Activated T-cell treated with anti-CD3 and anti-CD28 coated beads, Interleukin-2, amount 50 U/mL, for 48 hours (primary cell): Measurements from ENCODE around the gene HIVEP1.

Experiments used
- DNase-seq, 2 experiments: peaks; one replicate each; pipeline ENCODE4 v3.0.0-alpha.2; 2020

The HIVEP1 gene

DNA sequence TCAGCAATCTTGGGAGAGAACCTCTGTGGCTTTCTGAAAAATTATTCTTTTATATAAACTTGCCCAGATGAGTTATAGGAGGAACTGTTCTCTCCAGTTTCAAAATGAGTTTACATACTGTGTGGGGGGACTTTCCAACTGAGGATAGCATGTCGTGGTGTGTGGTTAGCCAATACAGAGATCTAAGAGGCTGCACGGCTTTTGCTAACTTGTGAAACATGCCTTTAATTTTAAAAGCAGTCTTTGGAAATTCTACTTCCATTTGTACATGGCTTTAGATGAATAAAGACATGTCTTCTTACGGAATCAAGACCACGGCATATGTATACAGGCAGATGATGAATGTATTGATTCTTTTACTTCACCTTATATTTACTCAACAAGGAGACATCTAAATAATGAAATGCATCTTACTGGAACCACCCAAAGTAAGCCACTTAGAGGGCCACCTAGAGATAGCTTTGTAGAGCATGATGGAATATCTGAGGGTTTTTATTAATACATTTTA, 39.8 kb downstream of the HIVEP1 start:
- DNase-seq: peak in 1 of 2 experiments; percentile 46

DNA sequence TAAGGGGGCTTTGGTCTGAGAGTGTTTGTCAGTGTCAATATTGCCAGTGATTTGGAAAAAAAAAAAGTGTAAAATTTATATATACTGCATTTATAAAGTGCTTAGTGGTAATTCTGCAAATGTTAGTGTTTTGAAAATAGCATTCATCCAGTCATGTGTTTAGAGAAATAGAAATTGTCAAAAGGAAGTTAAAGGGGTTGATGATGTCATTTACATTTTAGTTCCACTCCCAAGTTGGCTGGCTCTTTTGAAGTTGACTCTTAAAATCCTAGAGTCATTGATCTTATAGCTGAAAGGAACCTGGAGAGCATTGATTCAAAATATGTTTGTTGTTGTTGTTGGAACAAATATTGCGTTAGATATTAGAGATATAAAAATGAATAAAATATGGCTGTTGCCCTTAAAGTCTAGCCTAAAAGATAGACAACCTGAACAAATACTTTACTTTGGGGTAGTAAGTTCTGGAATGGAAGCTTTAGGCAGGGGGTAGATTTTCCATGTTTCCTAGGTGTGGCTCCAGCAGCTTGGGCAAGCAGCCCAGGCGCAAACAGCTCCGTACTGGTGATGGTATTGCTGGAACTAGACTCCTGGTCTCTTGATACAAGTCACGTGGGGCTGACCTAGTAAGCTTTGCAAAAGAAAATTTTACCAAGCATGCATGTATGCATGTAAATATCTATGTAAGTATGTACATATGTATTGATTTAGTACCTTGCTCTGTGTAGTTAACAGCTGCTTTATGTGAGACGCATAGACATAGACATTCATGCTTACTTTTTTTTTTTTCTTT, 46.3 kb downstream of the HIVEP1 start:
- no peak for DNase-seq

DNA sequence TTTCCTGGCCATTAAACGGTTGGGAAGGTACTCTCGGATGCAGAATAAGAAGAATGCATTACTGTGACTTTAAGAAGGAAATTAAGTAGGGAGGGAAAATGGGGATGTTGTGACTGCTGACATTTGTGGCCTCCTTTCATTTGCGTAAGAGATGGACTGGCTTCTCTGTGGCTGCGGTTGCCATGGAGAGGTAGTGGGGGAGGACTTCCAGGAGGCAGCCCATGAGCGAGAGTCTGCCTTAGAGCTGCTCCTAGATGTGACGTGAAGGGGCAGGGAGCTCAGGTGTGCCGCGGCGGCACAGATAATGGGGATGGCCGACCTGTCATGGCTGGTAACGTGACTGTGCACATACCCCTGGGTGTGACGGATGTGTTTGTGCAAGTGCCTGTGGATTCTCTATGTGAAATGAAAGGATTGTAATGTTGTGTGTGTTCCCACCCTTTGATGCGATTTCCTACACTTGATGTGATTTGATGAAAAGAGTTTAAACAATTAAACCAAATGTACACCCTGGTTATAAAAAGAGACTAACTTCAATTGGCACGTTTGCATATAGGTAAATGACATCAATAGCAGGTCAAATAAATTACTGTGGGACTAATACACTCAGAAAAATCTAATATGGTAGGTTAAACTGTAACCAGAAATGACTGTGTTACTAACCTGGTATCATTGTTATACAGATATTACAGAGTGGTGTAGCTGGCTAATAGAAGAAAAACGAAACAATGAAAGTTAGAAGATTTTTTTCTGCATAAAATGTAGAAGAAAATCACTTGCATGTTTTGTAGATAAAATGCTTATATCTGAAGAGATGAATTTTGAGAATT, 48.9 kb downstream of the HIVEP1 start:
- peak; percentile 74 to 78 for DNase-seq

DNA sequence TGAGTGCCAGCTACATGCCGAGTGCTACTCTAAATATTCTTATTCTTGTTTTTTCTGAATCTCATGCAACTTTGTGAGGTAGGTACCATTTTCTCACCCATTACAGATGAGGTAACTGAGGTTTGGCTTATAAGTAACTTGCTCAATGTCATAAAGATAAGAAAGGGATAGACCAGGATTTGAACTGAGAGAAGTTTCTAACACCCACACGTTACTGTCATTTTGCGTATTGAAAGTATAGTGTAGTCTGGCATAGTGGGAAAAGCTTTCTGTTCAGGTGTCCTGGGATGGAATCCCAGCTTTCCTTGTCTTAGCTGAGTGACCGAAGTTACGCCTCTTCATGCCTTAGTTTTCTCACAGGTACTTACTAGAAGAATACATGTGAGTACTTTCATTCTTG, 50.5 kb downstream of the HIVEP1 start:
- DNase-seq: no peak

DNA sequence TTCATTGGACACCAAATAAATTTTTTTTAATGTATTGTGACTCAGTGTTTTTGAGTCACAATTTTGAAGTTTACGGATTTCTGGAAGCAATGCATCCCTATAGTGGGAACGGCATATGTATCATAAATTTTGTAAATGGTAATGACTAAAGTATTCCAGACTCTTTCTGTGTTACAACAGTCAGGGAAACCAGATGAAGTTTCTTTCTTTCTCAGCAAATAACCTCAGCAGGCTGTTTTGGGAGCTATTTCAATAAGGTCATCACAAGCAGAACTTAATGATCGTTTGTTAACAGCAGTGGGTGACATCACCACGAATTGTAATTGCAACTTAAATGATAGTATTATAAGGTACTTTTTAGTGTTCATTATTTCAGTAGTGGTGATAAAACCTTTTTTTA, 52.0 kb downstream of the HIVEP1 start:
- DNase-seq: no peak

DNA sequence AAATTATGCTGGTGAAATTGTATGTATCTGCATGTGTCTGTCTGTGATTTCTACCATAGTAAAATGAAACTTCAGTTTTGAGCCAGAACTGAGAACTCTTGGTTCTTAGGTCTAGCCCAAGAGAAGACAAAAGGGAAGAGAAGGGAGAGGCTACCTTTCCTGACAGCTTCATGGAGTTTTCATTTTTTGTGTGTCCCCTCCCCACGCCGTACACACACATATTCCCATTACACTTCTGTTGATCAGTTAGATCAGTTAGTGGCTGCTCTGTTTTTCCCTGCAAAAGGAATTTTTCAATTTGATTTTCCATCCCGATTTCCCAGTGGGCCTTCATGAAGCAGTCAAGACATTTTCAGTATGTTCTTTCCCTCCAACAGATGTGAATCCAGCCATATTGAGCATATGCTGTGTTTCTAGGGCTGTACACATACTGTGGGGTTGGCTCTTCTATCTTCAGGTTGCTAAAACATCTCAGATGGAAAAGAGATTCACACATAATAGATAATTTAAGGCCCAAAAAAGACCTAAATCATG, 52.5 kb downstream of the HIVEP1 start:
- DNase-seq: no peak

DNA sequence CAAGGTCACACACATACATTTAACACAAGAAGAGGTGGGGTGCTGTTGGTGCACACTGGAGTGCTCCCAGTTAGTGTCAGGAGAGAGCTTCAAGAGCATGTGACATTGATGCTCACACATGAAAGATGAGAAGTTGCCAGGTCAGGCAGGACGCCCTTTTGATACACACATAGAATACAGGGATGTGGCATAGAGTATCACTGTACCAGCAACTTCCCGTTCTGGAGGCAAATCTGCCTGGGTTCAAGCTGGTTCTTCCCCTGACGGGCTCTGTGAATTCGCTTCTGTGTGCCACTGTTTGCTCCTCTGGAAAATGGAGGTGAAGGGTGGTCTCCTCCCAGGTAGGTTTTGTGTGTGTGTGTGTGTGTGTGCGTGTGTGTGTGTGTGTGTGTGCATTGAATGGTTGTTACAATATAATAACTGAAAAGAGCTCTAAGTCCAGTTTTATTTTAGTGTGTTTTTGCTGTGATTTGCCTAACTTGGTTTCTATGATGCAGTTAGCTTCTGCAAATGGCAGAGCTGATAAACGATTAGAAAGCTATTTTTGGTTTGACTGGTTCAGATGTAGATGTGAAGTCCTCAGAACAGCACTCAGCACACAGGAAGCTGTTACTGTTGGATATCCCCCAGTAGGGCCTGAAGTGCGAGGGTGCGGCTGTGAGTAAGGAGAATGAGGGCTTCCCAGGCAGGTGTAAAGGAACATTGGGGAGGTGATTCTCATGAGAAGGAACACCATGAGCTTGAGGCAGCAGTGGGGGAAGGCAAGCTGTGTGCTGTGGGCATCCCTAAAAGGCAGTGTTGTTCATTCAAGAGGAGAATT, 53.4 kb downstream of the HIVEP1 start:
- DNase-seq: no peak

DNA sequence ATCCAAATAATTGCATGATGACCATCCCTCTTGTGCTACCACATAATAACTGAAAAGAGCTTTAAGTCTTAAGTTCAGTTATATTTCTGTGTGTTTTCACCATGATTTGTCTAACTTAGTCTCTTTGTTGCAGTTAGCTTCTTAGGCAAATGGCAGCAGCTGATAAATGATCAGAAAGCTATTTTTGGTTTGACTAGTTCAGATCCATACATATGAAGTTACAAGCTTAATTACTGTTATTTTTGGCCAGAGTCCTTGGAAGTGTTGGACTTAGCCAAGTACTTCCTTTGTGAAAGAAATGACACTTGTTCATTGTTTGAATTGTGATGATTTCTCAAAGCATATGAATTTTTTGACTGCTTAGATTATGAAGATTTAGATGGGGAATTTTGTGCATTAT, 54.2 kb downstream of the HIVEP1 start:
- no peak for DNase-seq

DNA sequence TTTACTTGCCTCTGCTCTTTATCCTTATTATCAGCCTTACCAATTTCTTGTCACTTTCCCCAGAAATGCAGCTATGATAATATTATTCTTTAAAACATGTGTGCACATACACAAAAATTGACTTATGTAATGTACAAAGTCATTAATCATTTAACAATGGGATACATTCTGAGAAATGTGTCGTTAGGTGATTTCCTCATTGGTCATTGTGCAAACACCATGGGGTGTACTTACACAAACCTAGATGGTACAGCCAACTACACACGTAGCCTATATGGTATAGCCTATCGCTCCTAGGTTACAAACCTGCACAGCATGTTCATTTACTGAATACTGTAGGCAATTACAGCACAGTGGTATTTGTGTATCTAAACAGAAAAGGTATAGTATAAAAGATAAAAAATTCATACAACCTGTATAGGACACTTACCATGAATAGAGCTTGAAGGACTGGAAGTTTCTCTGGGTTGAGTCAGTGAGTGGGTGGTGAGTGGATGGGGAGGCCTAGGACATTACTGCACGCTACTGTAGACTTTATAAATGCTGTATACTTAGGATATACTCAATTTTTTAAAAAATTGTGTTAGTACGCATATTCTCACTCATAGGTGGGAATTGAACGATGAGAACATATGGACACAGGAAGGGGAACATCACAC, 56.9 kb downstream of the HIVEP1 start:
- DNase-seq: no peak

DNA sequence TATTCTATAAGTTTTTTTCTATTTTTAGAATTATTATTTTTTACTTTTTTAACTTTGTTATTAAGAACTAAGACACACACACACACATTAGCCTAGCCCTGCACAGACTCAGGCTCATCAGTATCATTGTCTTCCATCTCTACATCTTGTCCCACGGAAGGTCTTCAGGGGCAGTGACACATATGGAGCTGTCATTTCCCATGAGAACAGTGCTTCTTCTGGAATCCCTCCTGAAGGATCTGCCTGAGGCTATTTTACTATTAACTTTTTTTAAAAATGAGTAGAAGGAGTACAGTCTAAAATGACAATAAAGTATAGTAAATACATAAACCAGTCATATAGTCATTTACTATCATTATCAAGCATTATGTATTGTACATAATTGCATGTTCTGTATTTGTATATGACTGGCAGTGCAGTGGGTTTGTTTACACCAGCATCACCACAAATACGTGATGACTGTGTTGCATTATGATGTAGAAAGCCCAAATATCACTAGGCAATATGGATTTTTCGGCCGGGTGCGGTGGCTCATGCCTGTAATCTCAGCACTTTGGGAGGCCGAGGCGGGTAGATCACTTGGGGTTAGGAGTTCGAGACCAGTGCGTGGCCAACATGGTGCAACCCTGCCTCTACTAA, 57.9 kb downstream of the HIVEP1 start:
- DNase-seq: no peak

DNA sequence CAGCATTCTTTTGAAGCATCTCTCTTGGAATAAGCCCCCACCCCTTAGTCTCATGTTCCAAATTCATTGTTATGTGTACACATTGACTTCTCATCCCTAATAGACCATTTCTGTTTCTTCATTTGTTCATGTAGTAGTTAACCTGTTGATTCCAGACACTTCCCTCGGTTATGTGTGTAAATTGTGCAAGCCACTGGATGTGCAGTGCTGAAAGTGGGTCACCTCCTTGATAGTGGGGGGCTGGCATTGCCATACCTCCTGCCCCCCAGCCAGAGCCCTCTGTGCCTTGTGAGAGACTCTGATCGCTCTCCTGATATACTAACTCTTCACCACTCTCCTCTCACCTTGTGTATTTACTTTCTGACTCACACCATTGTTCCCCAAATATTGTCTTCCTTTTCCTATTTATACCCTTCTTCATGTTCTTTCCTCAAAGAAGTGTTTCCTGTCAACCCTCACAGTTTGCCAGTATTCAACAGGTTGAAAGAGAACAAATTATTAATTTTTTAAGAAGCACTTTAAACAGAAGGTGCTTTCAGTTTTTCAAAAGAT, 59.0 kb downstream of the HIVEP1 start:
- DNase-seq: no peak

DNA sequence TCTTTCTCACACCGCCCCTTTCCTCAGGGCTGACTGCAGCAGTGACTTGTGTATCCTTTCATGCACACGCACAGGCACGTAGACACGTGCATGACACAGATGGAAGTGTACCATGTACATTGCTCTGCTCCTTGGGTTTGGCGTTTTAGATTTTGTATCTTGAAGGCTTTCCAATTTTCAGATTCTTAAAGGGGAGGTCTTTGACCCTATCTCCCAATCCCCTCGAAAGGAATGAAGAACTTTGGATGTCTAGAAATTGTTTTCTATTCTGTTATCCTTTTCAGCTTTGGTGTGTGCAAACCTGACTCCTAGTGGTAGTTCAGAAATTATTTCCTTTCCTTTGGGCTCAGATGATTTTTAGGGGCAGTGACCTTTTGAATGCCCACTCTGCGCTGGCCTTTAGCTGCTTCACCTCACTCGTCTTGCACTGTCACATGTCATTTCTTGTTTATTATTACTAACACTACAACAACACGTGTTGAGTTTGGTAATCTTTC, 63.0 kb downstream of the HIVEP1 start:
- DNase-seq: no peak

DNA sequence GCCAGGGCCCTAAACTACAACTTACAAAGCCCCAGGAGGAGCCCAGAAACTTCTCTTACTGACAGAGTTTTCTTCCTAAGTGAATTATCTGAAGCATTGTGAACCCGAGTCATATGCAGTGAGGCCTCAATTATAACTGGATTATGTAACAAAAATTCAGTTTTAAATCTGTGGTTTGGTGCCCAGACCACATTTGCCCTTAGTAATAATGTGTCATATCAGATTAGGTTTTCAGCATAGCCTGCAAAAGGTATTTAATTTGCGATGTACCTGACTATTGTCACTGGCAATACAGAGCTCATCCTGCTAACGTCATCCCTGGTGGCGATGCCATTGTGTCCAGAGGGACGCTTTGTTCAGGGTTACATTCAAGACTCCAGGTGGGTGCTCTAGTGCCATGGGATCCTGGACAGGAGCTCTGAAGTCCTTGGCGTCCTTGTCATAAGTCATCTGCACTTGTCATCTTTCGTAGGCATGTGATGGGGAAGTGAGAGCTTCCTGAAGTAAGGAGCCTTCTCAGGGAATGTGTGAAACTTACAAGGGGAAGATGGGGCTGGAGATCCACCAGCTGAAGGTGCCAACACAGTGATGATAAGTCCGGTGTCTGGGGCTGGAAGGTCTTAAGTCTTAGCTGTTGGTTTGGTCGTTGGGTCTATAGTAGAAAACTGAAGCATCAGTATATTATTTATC, 65.1 kb downstream of the HIVEP1 start:
- DNase-seq: no peak

DNA sequence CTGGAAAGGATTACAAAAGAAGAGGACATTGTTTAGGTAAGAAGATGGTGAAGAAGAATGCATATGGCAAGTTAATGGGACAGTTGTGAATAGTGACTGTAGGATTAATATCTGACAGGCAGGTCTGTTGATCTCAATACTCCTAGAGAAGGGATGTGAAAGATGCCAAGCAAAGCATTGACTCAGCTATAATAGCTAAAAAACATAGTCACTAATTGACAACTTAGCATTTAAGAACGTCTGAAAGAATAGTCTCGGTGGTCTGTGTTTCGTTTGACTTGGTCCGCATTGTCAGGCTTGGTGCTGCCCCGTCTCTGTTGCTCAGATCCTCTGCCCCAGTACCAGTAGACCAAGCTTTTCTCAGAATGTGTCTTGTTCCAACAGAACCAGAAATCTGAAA, 65.9 kb downstream of the HIVEP1 start:
- DNase-seq: no peak

DNA sequence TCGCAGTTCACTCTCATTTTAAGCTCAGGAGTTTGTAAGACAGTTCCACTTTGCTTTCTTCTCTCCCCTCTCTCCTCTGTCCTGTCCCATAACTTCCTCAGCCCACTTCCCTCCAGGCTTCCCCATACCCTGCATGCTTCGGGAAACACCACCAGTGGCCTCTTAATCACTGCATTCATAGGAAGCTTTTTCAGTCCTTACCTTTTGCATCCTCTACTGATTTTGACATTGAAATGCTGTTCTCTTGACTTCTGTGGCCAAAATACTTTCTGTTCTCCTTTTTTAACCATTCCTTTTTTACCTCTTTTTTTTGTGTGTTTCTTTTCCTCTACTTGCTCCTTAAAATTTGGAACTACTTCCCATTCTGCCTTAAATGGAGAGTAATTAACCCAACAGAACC, 69.7 kb downstream of the HIVEP1 start:
- no peak for DNase-seq

DNA sequence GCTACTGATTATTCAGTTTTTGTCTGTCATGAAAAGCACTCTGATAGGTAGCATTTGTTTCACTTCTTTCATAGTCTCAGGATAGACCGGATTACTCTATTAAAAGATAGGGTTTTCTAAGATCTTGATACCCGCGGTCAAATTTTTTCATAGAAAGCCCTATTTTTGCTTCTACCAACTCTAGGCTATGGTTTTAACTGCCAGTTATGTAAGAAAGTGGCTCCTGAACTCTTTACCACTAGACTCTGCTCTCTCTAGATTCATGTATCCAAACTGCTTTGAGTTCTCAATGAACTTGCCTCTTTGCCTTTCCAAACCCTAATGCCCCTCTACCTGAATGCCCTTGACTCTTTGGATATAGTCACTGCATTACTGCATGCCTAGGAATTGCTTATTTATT, 70.3 kb downstream of the HIVEP1 start:
- no peak for DNase-seq

DNA sequence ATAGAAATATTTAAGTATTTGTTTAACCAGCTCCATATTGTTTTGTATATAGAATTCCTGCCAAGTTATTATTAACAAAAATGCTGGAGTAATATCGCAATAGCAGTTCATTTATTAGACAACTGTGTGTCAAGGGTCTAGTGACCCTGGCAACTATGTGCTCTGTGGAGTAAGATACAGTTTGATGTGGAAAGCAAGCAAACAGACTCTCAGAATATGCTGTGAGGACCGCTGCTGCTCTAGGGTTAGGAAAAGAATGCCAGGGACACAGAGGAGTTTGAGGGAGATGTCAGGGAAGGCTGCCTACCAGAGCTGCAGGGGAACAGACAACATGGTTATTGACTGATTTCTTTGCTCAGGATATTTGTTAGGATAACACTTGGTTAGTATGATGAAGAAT, 71.2 kb downstream of the HIVEP1 start:
- no peak for DNase-seq

DNA sequence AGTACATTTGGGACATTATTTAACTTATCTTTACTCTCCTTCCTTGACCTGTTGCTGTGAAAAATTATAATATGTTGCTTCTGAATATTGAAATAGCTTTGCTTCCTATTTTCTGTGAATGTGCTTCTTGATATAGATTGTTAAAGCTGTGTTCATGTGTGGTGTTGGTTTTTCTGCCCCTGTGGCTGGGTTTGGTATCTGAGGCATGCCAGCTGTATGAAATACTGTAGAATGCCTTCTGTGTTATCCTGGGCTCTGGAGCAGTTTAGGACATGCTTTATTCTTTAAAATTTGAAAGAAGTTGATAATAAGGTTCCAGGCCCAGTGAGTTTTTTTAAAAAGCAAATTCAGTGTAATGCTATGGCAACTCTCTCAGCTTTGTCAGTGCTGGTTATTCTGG, 71.7 kb downstream of the HIVEP1 start:
- DNase-seq: no peak

DNA sequence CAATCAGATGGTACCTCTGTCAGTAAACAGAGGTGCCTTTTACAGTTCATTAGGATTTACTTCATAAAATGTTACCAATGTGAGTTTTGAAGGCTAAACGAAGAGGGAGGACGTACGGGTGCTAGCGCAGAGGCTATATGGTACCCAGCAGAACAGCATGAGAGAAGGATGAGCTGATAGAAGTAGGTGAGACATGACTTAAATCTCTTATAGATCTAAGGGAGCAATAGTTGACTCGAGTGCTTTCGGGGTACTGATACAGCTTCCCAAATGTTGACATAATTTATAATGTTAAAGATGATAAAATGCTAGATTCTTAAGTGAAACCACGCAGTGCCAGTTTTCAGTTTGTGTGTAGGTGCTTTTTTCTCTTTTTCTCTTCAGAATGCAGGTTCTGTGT, 72.6 kb downstream of the HIVEP1 start:
- no peak for DNase-seq

DNA sequence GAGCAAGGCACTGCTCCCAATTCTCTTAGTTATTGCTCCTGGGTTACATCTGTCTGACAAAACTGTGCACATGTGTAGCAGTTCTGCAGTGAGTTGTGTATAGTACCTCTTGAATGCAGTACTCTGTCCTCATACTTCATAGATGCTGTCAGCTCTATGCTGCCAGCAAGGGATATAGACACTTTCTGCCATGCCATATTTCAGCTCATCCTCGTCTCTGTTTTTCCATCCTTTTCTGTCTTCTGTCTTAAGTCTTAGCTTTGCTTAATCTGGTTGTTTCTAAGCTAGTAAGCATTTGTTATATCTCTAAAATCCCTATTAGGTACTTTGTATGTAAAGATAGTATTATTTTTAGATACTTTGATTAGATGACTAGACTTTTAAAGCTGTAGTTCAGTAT, 76.4 kb downstream of the HIVEP1 start:
- no peak for DNase-seq

DNA sequence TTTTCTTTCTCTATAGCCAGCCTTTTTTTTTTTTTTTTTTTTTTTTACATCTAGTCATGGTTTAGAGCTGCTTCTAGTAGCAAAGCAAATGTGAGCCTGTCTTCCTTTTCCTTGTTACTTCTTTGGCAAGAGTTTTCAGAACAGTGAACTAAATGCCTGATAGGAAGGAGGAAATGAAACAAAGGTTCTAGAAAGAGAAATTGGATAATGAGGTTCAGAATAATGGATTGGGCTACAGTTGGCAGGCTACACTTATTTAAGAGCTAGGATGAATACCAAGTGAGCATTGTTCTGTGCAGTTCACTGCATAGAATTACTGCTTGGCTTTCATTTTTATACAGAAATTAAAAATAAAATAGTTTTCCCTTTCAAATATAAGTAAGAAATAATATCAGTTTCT, 78.6 kb downstream of the HIVEP1 start:
- no peak for DNase-seq
